Left renal pelvis (tissue), 4 donors: ENCODE results near the gene YTHDF1. TPM values are rescaled to one million over a fixed set of nuclear protein-coding genes. Genes with fewer than 3 reads are reported as not detected.
"Not testable (repeated sequence)": the region's sequence is repeated elsewhere in the genome, so short reads cannot be mapped to it uniquely, and the experiment has no call there.

ENCODE experiments used
- DNase-seq, 4 donors: peaks; one replicate each; pipeline ENCODE4 v3.0.0-alpha.2; 2013; ENCODE audit warnings: low read depth in 4 of 4, low spot score in 3 of 4
- polyA plus RNA-seq, 4 donors: library from polyadenylated mRNA; unstranded; fragments of 120-200 nt; gene quantifications; one replicate each; pipeline ENCODE4 v1.2.1, GENCODE V29; 2013; ENCODE audit not compliant: insufficient read length in 4 of 4

Gene YTHDF1
- 10 to 100 TPM; 39.6 to 46.7 (median 42.8) TPM for polyA plus RNA-seq

- peak; percentile 80 to 91 (median 90) for DNase-seq
These were observed at the start of gene YTHDF1 for GRCh38 chr20:63216041-63216848. TSS of gene YTHDF1 (minus strand) at chr20:63216131. CDS start at chr20:63215892, 239 bp downstream.

- DNase-seq = no peak
These were observed 48.6 kb upstream of the YTHDF1 start for GRCh38 chr20:63264519-63264918.

- DNase-seq = no peak
These were observed 48.1 kb upstream of the YTHDF1 start for GRCh38 chr20:63264000-63264399.

GRCh38 chr20:63262836-63263235 is 46.9 kb upstream of the YTHDF1 start:
- no peak for DNase-seq

GRCh38 chr20:63261795-63262528 is 46.0 kb upstream of the YTHDF1 start:
- no peak for DNase-seq

GRCh38 chr20:63261060-63261794 is 45.3 kb upstream of the YTHDF1 start:
- peak in 1 of 4 donors; percentile 82 for DNase-seq

GRCh38 chr20:63260521-63260920 is 44.6 kb upstream of the YTHDF1 start:
- no peak for DNase-seq

- DNase-seq = no peak
These were observed 44.0 kb upstream of the YTHDF1 start for GRCh38 chr20:63259734-63260460.

GRCh38 chr20:63258781-63259180 is 42.9 kb upstream of the YTHDF1 start:
- DNase-seq = no peak

- no peak for DNase-seq
These were observed 41.7 kb upstream of the YTHDF1 start for GRCh38 chr20:63257629-63258028.

GRCh38 chr20:63256954-63257353 is 41.0 kb upstream of the YTHDF1 start:
- DNase-seq = no peak

- DNase-seq = no peak
These were observed 40.2 kb upstream of the YTHDF1 start for GRCh38 chr20:63255931-63256704.

- no peak for DNase-seq
These were observed 38.9 kb upstream of the YTHDF1 start for GRCh38 chr20:63254606-63255384.

- no peak for DNase-seq
These were observed 38.3 kb upstream of the YTHDF1 start, which contains the start of gene NKAIN4 for GRCh38 chr20:63254232-63254605. TSS of gene NKAIN4 (minus strand) at chr20:63254463. CDS start at chr20:63254450, 13 bp downstream.

- DNase-seq = no peak
These were observed 37.7 kb upstream of the YTHDF1 start for GRCh38 chr20:63253438-63254231.

- no peak for DNase-seq
These were observed 37.1 kb upstream of the YTHDF1 start for GRCh38 chr20:63253065-63253437.

- DNase-seq = no peak
These were observed 36.4 kb upstream of the YTHDF1 start for GRCh38 chr20:63252284-63252711.

GRCh38 chr20:63251350-63251749 is 35.4 kb upstream of the YTHDF1 start:
- not testable (repeated sequence) for DNase-seq
